HG03045 (cell line): ENCODE results near the gene ATOH8.

ENCODE experiments used
- ATAC-seq: cut with Tn5 transposase; IDR thresholded peaks from one replicate; pipeline ENCODE4 v1.9.1; 2021; ENCODE audit warnings: mild to moderate bottlenecking, moderate library complexity; ENCODE audit not compliant: unreplicated experiment

The ATOH8 gene

DNA sequence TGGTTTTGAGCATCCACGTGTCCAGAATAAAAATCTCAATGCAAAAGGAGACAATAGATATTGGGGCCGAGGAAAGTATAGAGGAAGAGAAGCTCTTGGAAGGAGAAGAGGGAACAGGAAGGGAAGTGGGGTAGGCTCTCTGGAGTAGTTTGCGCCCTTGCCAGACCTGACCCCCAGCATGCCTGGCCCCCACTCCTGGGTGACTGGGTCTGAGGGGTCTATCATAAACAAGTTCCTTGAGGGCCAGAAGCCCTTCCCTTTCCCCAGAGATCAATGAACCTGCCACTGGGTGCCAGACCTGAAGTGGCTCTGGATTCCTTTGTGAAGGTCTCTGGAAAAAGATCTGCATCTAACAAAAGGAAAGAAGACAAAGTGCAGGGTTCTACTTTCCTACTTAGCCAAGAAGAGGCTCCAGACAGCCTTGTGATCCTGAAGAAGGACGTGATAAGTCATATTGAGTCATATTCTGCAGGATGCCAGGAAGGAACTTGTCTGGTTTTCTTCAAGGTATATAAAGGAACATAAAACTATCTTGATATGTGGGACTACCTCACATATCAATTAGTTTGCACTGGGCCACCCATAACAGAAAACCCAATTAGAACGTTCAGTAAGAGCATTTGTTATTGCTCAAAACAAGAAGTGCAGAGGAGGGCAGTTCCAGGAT lies 18.7 kb upstream of the ATOH8 start:
- ATAC-seq, result no peak

DNA sequence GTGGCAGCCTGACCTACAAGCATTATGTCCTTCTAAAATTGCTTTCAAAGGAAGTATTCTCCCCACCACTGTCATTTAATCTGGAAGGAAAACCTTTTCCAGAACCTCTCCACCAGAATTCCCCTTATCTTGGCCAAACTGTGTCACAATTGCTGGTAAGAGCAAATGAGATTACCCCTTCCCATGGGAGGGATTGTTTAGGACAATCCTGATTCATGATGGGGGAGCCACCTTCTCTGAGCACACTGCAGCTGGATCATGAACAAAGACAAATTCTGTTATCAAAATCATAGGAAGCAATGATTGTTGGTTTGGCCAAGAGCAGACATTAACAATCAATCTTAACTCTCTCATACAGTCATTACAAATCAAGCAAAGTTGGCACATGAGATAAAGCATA lies 18.1 kb upstream of the ATOH8 start:
- ATAC-seq, result no peak

DNA sequence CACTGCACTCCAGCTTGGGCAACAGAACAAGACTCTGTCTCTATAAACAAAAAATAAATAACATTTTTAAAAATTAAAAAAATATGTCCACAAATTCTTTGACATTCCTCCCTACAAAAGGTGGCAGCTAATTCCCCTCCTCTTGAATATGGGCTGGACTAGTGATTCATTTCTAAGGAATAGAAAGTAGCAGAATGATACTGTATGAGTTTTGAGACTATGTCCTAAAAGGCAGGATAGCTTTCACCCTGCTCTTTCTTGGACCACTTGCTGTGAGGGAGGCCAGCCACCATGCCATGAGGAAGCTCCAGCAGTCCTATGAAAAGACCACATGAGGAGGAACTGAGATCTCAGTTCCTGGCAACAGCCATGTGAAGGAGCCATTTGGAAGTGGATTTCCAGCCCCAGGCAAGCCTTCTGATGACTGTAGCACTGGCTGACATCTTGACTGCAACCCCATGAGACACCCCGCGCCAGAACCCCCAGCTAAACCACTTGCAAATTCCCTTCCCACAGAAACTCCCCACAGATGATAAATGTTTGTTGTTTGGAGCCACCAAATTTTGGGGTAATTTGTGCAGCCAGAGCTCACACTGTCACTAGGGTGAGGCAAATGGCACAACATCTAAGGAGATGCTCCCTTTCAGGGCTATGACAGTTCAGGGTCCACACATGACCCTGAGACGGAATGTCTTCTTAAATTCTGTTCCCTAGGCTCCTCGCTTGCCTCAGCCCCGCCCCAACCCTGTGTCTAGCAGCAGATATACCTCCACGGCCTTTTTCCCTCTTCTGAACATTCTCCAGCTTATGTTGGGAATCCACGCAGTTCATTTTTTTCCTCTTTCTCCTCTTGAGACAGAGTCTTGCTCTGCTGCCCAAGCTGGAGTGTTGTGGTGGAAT lies 17.1 kb upstream of the ATOH8 start:
- no peak for ATAC-seq

DNA sequence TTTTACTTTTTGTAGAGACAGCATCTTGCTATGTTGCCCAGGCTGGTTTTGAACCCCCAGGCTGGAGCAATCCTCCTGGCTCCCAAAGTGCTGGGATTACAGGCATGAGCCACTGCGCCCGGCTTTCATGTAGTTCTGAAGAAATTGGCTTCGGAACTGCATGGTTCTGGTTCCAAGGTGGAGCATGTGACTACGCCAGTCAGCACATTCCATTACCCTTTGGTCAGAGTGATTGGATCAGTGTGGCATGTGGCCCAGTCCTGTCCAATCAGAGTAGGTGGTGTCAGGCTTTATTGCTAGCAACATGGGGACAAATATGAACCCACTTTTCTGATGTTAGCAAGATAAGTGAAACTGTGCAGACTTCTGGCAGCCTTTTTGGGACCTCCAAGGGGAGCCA lies 16.3 kb upstream of the ATOH8 start:
- no peak for ATAC-seq

DNA sequence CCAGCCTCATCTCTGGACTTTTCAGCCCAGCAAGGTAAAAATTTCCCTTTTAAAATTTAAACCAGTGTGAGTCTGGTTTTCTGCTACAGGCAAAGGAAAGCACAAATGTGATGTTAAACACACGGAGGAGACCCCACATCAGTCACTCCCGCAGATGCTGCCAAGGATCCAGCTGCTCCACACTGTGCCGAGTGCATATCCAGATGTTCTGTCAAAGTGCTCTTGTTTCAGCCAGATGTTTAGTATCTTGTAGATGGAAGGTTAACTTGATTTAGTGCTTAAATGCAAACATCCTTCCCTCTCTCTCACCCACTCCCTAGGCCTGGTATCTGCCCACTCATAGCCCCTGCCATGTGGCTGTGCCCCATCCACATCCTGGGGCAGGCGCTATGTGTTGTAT lies 15.8 kb upstream of the ATOH8 start:
- ATAC-seq, result no peak

DNA sequence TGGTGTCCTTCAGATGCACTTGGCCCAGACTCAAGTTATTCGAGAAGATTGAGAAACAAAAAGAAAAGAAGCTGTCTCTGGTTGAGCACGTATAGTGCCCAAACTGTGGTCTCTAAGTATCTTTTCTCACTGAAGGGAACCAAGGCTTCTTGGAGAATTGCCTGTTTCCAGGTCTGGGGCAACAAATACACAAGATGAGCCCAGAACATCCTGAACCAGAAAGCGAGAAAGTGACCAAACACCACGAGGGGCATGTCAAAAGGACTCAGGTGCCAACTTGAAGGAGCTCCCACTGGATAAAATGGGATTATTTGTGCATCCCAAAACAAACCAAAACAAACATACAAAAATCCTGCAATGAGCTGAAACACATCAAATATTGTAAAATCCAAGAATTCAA lies 13.6 kb upstream of the ATOH8 start:
- ATAC-seq, result no peak

DNA sequence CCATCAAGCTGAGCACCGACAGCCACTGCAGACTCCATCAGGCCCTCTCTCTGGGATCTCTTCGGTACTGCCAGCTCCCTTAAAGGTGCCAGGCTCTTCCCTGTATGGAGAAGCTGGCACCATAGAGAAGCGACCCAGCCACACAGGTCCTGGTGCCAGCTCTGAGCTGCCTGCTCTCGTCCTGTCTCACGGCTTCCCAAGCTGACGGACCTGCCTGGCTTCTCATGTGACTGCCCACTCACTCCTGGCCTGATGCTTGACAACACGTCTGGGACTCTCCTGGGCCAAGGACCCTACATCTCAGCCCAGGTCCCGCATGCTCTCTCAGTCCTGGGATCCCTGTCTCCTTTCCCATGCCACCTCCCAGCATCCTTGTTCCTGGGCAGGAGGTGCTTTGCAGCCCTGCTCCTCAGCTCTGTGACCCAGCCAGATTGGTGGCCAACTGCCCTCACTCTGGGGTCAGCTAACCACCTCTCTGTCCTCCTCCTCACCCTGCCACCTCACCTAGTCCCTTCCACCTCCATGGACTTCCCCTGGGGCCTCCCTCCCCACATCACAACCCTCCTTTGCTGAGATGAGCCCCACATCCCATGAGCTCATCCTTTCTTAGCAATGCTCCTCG lies 12.5 kb upstream of the ATOH8 start:
- ATAC-seq, result no peak

DNA sequence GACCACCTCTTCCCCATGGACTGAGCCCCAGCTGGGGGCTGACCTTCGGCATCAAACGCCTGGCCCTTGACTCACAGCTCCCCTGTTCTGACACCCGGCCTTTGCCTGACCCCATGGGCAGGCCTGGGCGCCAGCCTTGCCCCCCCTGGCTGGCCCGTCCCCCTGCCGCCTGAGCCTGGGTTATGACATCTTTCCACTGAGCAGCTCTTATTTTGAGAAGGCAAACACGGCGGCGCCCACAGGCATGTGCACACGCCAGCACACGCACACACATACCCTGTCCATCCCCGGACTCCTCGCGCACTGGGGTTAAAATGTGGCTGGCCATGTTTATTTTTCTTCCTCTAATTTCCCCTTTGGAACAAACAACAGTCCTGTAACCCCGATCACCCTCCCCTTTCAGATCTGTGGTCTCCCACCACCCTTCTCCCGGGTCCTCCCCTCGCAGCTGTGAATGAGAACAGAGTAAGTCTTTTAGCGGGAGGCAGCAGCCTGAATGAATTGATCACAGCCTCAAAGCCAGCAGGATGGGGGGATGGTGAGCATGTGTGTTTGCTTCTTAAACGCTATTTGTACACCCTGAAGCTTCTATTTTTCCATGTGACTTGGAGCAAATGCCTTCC lies 11.8 kb upstream of the ATOH8 start:
- no peak for ATAC-seq

DNA sequence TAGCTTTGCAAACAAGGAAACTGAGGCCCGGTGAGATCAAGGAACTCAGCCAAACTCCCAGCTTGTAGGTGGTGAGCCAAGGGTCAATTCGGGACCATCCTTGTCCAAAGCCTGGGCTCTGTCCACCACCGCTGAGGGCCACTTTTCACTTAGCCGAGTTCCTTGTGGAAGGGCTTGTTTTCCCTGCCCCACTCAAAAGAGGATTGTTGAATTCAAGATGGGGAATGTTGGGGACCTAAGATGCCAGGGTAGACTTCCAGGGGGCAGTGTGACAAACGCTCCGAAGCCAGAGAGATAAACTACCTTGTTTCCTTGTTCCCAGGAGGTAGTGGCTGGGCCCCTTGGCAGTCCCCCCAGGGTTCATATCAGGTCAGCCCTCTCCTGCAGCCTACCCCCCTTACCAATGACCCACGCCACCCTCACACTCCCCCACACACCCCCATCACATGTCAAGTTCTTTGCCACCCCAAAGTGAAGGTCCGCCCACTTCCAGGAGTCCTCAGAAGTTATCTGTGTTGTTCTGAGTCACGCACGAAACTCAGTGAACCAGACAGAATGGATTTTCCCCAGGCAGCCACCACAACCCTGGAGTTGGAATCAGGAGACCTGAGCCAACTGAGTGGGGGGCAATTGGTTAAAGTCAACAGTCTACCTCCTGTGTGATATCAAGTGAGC lies 10.3 kb upstream of the ATOH8 start:
- ATAC-seq, result no peak

DNA sequence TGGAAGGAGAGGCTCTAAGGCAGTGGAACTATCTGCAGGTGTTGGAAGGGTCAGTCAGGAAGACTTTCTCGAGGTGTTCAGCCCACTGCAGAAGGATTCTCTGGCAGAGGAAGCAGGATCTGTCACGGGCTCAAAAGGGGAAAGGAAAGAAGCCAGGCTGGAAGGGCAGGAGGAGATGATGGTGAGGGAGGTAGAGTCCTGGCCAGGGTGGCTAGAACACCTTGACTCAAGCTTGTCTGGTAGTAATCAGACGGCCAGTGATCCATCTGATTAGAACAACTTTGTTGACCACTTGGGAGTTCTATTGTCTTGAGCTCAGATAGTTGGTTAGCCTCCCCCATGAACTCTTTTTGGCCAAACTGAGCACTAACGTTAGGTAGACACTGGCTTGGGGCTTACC lies 9.7 kb upstream of the ATOH8 start:
- no peak for ATAC-seq

DNA sequence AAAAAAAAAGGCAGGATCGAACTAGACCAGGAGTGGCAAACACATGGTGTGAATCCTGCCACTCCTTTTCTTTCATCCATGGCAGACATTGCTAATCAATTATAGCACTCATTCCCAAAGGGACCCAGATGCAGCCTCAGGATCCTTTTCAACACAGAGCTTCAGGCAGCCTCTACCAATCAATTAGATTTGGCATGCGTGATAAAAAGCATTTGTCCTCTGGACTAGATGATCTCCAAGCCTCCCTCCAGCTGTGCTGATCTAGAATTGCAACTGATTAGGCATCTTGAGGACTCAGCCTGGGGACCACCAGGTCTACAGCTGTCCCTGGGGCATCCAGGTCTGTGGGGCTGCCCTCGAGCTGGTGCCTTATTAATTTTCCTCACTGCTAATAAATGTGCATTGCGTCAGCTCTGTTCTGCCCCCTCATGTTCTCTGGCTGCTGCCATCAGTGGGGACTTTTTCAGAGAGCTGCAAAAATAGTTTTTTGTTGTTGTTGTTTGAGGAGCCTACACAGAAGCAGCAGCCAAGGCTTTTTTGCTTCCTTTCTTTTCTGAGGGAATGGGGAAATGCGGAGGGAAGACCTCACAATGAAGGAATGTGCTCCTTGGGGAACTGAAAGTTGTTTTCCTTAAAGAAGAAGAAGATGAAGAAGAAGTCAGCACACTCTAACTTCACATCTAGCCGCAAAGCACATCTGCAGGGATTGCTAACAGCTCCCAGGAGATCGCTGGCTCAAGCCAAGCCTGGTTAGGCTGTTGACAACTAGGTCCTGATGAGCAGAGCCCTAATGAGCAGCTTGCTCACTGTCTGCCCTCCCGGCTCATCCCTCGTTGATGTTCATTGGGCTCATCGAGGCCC lies 8.8 kb upstream of the ATOH8 start:
- ATAC-seq, result no peak

DNA sequence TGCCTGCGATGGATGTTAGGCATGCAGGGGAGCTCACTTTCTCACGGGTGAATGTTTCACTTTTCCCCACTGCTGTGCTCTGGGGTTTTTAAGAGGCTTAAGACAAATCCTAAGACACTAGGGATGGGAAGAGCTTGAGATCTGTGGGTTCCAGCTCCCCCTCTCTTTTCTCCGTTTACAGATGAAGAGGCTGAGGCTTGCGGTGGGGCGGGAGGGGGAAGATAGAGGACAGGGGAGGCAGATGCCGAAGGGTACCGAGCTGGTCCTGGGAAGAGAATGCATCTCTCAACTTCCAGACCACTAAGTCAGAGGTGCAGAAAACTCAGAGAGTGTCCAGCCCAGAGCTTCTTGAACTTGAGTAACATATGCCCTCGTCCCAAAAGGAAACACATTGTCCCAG lies 8.2 kb upstream of the ATOH8 start:
- ATAC-seq, result no peak

DNA sequence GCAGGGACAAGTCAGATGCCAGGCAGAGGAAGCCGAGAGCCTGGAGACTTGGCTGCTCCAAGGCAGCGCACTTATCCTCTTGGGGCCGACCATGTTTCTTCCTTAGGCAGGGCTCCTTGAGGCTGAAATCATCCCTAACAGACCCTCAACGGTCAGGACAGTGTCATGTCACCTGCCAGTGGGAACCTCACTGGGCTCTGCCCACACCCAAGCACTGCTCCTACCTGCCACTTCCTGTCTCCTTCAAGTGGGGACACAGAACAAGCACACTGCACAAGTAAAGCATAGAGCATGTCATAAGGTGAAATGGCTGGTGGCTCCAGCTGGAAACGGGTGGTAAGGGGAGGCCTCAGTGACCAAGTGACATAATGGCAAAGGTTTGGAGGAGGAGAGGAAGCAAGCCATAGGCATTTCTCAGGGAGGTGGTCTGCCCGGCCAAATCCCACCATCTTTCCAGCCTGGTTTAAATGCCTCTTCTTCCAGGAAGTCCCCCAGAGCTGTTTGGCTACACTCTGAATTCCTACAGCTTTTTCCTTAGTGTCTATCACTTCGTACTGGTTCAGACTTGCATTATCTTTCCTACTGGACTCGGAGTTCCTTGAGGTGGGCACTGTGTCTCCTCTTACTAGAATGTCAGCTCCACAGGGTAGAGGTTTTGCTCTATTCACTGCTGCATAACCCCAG lies 7.3 kb upstream of the ATOH8 start:
- no peak for ATAC-seq

DNA sequence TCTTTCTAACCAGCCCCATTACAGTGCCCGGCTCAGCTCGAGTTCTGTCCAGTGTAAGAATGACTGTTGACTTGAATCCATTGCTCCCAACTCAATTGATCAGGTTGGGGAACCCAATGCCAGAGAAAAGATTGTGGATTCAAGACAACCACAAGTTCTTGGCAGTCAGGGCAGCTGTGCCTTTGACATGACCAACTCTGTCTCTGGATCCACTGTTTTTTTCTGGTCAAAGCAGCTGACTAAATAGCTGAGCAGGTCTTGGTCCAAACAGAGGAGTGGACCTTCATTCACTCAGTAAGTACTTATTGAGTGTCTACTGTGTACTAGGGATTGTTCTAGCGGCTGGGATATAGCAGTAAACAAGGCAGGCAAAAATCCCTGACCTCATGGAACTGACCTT lies 6.3 kb upstream of the ATOH8 start:
- no peak for ATAC-seq

DNA sequence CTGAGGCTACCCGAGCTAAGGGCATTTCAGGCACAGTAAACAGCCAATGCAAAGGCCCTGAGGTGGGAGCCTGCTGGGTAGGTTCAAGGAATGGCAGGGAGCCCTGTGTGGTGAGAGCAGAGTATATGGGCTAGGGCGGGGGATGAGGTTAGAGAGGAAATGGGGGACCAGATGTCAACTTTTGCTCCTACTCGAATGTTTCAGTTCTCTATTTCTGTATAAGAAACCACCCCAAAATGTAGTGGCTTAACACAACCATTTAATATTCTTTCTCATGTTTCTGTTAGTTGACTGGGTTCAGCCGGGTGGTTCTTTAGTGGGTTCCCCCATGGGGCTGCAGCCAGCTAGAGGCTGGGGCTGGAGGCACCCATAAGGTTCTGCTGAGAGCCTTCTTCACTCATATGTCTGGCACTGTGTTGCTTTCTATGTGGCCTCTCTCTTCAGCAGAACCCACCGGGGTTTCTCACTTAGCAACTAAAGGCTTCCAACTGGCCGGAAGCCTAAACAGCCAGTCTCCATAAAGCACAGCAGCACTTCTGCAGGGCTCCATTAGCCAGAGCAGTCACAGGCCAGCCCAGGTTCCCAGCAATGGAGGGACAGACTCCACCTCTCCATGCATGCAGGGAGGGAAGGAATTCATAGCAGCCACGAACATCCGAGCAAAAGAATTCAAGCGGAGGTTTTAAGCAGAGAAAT lies 5.6 kb upstream of the ATOH8 start:
- no peak for ATAC-seq

DNA sequence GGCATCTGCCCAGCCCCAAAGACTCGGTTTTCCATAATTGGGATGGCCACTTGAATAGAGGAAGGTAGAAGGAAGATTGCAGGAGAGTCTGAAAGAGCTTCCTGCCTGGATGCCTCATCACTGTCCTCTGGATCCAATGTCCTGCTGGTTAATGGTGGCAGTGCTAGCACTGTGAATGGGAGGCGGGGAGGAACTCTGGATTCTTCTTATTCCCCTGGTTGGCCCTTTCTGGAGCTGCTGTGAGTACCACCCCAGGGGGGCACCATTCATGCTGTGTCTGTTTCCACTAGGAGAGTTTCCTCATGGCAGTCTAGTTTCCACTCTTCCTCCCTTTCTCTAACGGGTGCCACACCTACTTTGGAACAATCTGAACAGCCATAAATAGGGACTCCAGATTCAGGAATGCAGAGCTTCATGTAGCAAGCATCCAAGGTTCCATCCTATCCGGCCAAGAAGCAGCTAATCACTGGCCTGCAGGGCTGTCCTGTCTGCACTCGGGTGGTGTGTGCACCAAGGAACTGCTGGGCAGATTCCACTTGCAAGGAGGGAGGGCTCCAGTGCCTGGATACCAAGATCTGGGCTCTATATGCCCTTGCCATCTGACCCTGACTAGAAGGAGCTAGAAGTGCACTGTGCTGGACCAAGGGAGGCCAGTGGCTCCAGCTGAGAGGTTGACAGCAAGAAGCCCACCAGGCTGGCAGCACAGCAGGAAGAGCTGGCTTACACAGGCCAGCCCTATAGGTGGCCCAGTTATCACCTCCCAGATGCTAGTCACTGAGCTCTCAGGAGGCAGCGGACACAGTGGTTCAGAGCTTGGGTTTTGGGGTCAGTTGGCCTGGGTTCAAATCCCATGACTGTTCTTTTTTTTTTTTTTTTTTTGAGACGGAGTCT lies 4.6 kb upstream of the ATOH8 start:
- no peak for ATAC-seq

DNA sequence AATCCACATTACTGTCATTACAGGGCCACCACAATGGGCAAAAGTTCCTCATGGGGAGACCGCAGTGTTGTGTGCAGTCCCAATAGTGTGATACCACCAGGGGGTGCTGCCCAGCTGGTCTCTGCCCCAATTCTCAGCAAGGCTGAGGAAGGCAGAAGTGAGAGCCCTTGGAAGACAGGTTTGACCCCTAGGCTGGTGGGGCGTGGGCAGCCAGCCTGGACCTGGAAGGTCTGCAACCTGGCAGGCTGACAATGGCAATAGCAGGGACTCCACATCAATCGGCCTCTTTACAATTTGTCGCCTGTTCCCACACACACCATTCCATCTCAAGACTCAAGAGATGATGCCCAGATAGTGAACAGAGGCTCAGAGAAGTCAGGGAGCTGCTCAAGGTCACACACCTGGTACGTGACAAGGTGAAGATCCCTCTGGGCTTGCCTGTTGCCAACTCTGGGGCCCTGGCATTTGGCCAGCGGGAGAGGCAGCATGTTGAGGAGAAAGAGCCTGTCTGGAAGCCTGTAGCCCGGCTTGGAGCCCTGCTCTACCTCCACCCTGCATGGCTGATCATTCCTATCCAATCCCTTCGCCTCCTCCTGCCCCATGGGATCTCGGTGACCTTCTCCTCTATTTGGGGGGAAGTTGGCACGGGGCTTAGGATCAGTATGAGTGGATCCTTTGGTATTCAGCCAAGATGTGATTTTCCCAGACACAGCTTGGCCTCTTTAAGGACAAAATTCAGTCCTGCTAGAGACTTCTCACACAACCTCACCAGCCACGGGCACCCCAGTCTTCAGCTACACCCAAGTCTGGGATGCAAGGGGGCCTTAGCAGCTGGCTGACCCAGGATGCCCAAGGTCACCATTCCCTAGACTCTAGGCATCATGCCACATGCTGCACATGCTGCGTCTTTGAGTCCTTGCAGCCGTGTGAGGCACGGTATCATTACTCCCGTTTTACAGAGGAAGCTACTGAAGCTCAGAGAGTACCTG lies 2.9 kb upstream of the ATOH8 start:
- ATAC-seq, result no peak
